ENCODE results near the gene TPGS2. TPM values are rescaled to one million over a fixed set of nuclear protein-coding genes. Genes with fewer than 3 reads are reported as not detected.

The TPGS2 gene
- total RNA-seq, 1 experiment from 2014 or later: 93.3 TPM

- RAD21 ChIA-PET (ENCODE audit: low non-redundant PET in 1 of 2, low total read pairs in 2 of 2, uncharacterized antibody in 2 of 2, unreplicated experiment in 2 of 2): no interaction called here
- peaks cover 25 to 27% of the 10 kb centered on the region in 2 experiments for H3K36me3 ChIP-seq (ENCODE audit: control insufficient read depth in 1 of 2, insufficient read depth in 2 of 2, low read length in 2 of 2)
Observed at GRCh38 chr18:36798738-36799473, 29.9 kb downstream of the TPGS2 start.

More at GRCh38 chr18:36798738-36799473, 29.9 kb downstream of the TPGS2 start:
- Histone ChIP-seq H3K4me1 (ENCODE audit: control insufficient read depth in 1 of 2, insufficient read depth in 2 of 2, low read length in 2 of 2) (no peaks in the 10 kb centered on the region), H3K27ac (ENCODE audit: low read depth, low read length) (no peak overlapping the region), H3K9me2 (ENCODE audit: insufficient read depth) (no peaks in the 10 kb centered on the region), H3K4me3 (replicated peaks in 1 of 2; ENCODE audit: low read depth in 1 of 2, low read length in 2 of 2) (no peak overlapping the region), H3K27me3 (ENCODE audit: insufficient read depth, low read length) (no peaks in the 10 kb centered on the region), H4K20me1 (ENCODE audit: insufficient read depth) (no peaks in the 10 kb centered on the region), H3K9ac (ENCODE audit: low read length) (no peak overlapping the region), H3K79me2 (ENCODE audit: insufficient read depth, low read length) (no peaks in the 10 kb centered on the region), H3K4me2 (ENCODE audit: low read length) (no peak overlapping the region), H3K9me3 (ENCODE audit: control insufficient read depth in 1 of 2, insufficient read depth in 1 of 2, low read depth in 1 of 2, low read length in 2 of 2) (no peaks in the 10 kb centered on the region), H2AFZ (ENCODE audit: low read depth, low read length, poor library complexity, severe bottlenecking) (no peak overlapping the region)
- BruUV-seq (replicated peaks): no TSS peak
- ATAC-seq (no peak), DNase-seq (ENCODE audit: low read depth, low spot score) (no peak)
- TF ChIP-seq SP1 (IDR thresholded peaks at IDR 0.05; ENCODE audit: low read depth) (no peak), ZBTB33 (IDR thresholded peaks at IDR 0.05; ENCODE audit: extremely low read depth, insufficient replicate concordance, low read length) (no peak), FOSL1 (IDR thresholded peaks at IDR 0.05; ENCODE audit: low read depth) (no peak), JUND (IDR thresholded peaks at IDR 0.05) (no peak), CEBPB (IDR thresholded peaks at IDR 0.05; ENCODE audit: low read depth) (no peak), YY1 (IDR thresholded peaks at IDR 0.05; ENCODE audit: extremely low read depth, insufficient replicate concordance, low read depth, low read length) (no peak), ZFX (IDR thresholded peaks at IDR 0.05) (no peak), RAD21 (IDR thresholded peaks at IDR 0.05; ENCODE audit: low read depth) (no peak), POLR2AphosphoS5 (IDR thresholded peaks at IDR 0.05; ENCODE audit: low read depth, low read length) (no peak), TCF7L2 (IDR thresholded peaks at IDR 0.05; ENCODE audit: borderline replicate concordance, extremely low read depth, insufficient read depth, insufficient read length) (no peak), EZH2 (IDR thresholded peaks at IDR 0.05) (no peak), SIN3A (IDR thresholded peaks at IDR 0.05; ENCODE audit: low read depth) (no peak), CBX3 (IDR thresholded peaks at IDR 0.05; ENCODE audit: low read depth) (no peak), EGR1 (IDR thresholded peaks at IDR 0.05; ENCODE audit: low read depth) (no peak)
- TF ChIP-seq, protein P1, sequence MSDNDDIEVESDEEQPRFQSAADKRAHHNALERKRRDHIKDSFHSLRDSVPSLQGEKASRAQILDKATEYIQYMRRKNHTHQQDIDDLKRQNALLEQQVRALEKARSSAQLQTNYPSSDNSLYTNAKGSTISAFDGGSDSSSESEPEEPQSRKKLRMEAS (IDR thresholded peaks at IDR 0.05): no peak
- TF ChIP-seq, protein P2, sequence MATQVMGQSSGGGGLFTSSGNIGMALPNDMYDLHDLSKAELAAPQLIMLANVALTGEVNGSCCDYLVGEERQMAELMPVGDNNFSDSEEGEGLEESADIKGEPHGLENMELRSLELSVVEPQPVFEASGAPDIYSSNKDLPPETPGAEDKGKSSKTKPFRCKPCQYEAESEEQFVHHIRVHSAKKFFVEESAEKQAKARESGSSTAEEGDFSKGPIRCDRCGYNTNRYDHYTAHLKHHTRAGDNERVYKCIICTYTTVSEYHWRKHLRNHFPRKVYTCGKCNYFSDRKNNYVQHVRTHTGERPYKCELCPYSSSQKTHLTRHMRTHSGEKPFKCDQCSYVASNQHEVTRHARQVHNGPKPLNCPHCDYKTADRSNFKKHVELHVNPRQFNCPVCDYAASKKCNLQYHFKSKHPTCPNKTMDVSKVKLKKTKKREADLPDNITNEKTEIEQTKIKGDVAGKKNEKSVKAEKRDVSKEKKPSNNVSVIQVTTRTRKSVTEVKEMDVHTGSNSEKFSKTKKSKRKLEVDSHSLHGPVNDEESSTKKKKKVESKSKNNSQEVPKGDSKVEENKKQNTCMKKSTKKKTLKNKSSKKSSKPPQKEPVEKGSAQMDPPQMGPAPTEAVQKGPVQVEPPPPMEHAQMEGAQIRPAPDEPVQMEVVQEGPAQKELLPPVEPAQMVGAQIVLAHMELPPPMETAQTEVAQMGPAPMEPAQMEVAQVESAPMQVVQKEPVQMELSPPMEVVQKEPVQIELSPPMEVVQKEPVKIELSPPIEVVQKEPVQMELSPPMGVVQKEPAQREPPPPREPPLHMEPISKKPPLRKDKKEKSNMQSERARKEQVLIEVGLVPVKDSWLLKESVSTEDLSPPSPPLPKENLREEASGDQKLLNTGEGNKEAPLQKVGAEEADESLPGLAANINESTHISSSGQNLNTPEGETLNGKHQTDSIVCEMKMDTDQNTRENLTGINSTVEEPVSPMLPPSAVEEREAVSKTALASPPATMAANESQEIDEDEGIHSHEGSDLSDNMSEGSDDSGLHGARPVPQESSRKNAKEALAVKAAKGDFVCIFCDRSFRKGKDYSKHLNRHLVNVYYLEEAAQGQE (IDR thresholded peaks at IDR 0.05; ENCODE audit: low read depth): no peak
- intact Hi-C loops (cut with micrococcal nuclease): no loop called here
- ChIA-PET CTCF (no interaction called here), POLR2A (no interaction called here)

Data from HCT116 (cell line).